Measurements from ENCODE around the gene ACADSB.

The ACADSB gene

DNA sequence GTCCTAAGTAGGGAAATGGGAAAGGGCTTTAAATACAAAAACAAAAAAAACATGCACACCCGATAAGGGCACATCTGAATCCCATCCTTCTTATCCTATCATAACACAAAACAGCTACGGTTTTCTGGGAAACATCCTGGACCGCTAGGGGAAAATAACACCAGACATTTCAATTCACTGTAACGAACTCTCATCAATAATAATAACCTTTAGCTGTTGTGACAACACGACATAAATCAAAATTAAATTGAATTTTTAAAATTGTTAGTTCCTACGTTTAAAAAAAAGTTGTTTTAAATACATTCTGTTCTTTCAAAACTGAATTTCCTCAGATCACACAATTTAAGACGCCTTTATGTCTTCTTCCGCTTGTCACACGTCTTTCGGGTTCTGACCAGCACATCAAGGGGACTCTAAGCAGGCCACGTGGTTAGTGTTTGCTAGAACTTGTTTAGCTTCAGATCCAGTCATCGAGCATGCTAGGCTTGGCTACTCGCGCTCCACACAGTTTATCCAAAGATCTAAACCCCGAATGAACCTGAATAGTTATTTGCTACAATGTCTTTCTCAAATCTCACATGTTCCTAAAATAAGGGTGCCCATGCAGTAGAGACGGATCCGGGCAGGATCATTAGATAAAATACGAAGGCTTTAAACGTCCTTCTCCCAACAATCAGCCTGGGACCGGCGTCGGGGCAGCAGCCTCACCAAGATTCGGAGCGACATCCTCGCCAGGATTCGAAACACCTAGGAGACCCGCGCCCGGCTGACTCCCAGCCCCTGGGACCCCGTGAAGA is 1.1 kb upstream of the ACADSB start:
- peak; percentile 71 for DNase-seq

DNA sequence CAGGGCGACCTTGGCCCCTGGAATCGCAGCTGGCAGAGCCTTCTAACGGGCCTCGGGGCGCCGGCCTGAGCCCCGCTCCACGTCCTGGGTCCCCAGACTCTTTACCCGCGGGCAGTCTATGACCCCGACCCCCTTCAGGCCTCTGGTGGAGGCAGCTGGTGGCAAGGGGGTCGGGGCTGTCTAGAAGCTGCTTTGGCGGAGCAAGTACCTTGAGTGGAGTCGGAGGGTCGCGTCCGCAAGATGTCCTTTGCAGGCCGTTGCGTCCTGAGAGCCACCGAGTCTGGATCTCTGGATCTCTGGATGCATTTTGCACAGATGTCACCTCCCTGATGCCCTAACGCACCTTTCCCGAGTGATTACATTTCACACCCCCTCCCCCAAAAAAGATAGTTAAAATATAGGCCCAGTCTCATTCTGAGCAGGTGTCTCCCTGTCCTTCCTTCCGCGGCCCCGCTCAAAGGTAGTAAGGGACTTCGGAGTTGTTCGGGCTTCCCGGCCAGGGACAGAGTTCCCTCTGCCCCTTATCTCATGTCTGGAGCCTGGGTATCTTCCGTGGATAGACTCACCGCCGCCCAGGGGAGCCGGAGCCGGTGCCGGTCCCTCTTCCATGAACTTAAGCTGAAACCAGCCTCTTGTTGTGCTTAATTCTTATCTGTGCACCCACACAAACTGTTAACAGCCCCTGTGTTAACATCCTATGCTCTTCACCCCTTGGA is 457 bp downstream of the ACADSB start:
- peak; percentile 16 for DNase-seq

DNA sequence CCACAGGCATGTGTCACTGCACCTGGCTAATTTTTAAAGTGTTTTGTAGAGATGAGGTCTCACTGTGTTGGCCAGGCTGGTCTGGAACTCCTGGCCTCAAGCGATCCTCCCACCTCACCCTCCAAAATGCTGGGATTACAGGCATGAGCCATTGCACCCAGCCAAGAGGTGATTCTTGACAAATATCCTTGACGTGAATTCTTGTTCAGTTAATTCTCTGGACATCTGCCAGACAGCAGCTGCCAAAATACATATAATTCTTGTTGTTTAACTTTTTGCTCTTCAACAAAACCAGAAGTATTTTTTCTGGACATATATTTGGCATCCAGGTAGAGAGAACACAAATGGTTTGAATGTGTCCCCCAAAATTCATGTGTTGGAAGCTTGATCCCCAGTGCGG is 3.2 kb downstream of the ACADSB start:
- no peak for DNase-seq

DNA sequence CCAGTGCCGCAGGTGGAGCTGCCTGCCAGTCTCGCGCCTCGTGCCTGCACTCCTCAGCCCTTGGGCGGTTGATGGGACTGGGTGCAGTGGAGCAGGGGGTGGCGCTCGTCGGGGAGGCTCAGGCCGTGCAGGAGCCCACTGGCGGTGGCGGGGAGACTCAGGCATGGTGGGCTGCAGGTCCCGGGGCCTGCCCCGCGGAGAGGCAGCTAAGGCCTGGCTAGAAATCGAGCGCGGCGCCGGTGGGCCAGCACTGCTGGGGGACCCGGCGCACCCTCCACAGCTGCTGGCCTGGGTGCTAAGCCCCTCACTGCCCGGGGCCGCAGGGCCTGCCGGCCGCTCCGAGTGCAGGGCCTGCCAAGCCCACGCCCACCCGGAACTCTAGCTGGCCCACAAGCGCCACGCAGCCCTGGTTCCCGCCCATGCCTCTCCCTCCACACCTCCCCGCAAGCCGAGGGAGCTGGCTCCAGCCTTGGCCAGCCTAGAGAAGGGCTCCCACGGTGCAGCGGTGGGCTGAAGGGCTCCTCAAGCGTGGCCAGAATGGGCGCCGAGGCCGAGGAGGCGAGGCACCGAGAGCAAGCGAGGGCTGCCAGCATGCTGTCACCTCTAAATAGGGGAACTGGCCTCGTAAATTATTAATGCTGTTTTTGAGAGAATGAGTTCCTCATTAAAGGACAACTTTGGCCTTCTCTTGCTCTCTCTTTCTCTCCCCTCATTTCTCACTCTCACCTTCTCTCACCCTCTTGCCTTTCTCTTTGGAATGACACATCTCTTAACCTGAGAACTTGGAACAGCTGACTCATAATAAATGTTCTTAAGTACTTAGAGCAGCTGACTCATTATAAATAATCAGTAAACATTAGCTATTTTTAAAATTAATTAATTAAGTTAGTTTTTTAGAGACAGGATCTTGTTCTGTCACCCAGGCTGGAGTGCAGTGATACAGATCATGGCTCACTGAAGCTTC is 4.9 kb downstream of the ACADSB start:
- no peak for DNase-seq

DNA sequence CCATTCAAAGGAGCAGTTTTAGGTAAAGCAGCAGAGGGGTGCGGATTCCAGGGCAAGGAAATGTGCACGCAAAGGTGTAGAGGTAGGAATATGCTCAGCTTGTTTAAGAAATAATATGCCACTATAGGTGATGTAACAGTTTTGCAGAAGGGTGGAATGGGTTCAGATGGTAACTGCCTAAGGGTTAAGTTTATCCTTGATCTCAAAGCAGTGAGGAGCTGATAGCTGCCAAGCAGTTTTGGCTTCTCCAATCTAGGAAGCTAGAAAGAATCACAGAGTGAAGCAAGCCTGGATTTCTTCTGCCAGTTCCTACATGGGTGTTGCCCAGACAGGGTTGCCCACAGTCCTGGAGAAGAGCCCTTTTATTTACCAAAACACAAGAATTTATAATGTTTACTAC is 6.0 kb downstream of the ACADSB start:
- no peak for DNase-seq

DNA sequence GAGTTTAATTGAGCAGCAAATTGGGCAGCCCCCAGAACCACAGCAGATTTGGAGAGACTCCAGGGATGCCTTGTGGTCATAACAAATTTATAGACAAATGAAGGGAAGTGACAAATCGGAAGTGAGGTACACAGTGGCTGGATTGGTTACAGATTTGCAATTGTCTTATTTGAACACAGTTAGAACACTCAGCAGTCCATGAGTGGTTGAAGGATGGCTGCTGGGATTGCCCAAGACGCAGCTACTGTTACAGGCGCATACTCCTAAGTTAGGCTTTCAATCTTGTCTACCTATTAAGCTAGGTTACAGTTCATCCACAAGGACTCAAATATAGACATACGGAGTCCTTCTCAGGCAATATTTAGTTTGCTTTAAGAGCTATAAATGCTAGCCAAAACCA is 7.4 kb downstream of the ACADSB start:
- DNase-seq, result no peak

DNA sequence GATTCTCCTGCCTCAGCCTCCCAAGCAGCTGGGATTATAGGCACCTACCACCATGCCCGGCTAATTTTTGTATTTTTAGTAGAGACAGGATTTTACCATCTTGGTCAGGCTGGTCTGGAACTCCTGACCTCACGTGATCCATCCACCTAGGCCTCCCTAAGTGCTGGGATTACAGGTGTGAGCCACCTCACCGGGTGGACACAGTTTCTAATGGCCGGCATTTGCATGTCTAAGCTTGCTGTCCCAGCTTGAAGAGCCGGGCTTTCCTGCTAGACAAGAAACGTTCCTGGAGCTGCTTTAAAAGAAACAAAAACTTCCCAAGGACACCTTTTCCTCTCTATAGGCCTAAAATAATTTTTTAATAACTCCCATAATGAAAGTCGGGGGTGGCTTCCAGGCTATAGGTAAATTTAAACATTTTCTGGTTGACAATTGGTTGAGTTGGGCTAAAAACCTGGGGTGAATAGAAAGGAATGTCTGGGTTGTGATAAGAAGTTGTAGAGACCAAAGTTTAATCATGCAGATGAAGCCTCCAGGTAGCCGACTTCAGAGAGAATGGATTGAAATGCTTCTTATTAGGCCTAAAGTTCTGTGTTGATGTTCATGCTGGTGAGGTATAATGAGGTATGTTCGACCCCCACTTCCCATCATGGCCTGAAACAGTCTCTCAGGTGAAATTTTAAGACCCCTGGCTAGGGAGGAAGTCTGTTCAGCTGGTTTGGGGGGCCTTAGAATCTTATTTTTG is 8.8 kb downstream of the ACADSB start:
- DNase-seq, result no peak

DNA sequence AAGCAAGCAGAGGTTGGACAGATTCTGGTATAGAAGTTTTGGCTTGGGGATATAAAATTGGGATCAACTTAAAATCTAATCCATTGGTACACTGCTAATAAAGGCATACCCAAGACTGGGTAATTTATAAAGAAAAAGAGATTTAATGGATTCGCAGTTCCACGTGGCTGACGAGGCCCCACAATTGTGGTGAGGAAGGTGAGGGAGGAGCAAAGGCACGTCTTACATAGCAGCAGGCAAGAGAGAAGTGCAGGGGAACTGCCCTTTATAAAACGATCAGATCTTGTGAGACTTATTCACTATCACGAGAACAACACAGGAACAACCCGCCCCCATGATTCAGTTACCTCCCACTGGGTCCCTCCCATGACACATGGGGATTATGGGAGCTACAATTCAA is 9.7 kb downstream of the ACADSB start:
- DNase-seq, result no peak

DNA sequence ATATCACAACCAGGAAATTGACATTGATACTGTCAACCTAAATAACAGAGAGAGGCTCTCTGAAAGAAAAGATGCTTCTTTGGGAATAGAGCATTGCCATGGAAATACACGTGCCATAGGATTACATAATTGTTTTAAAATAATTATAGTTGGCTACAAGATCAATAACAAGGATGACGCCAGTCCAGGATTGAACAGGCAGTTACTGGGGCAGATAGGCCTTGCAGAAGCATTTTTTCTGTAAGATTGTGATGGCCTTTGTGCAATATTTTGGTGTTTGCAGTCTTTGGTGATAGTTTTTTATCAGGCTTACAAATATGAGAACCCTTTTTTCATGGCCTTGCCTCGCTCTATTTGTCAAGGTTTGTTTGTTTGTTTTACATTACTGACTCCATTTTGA is 10.5 kb downstream of the ACADSB start:
- no peak for DNase-seq

DNA sequence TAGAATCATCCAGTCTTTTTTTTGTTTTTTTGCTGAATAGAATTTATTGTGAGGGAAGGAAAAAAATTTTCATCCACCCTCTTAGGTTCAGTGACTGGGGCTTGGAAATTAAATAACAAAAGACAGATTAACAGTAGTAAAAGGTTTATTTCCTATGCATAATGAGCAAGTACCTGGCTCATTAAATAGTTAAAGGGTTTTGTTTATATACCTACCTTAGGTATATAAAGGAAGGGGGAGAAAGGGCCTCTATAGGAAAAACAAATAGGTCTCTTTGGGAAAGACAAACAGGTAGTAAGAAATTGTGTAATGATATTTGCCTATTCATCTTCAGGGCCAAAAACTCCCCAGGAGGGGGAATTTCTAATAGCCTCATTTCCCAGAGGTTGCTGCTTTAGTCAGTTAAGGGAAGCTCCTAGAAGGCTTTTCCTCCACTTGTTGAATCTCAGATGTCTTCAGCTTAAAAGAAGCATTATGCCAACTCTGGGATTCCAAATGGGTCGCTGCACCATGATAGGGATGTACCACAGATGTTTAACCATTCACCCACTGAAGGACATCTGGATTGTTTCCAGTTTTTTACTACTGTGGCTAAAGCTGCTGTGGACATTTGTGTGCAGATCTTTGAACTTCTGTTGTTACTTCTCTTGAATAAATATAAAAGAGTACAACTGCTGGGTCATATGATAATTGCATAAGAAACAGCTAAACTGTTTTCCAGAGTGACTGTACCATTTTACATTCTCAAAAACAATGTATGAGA is 11.3 kb downstream of the ACADSB start:
- DNase-seq, result no peak

DNA sequence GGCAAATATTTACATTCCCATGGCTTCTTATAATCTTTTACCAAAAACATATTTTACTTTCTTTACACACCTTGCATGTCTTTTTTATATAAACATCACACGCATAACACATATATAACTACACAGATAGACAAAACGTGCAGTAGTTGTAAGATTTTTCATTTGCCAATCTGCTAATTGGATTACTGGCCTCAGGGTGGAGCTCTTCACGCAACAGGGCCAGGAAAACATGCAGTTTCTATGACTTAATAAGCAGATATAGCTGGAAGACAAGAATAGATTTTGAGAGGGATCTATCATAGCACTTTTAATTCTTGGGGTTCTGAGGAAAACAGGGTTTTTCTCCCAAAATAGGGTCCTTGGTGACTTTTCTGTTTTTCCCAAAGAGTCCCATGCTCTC is 12.7 kb downstream of the ACADSB start:
- no peak for DNase-seq

DNA sequence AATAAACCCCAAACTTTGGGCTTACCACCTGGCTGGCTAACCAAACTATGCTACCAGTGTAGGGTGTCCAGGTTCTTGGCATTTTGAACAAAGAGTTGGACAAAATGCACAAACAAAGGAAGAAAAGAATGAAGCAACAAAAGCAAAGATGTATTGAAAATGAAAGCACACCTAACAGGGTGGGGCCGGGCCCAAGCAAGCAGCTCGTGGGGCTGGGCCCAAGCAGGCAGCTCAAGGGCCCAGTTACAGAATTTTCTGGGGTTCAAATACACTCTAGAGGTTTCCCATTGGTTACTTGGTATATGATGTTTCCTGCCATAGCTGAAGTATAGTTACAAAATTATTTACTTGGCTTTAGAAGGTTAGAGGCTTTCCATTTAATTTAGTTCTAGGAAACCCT is 15.7 kb downstream of the ACADSB start:
- no peak for DNase-seq

DNA sequence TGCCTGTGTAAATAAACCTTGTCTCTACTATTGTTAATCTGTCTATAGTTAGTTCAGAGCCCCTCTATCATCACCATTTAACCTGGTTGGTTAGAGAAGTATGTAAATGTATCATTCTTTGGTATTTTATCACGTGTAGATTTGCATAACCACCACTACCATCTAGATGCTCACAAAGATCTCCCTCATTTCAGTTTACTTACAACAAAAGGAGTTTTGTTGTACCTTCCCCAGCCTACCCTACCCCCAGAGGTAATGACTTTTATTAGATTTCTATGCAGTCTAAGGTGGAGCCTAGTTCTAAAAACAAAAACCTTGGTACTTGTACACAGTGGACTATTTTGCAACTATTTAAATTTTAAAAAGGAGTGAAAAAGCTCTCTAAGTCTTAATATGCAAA is 17.5 kb downstream of the ACADSB start:
- DNase-seq, result no peak

DNA sequence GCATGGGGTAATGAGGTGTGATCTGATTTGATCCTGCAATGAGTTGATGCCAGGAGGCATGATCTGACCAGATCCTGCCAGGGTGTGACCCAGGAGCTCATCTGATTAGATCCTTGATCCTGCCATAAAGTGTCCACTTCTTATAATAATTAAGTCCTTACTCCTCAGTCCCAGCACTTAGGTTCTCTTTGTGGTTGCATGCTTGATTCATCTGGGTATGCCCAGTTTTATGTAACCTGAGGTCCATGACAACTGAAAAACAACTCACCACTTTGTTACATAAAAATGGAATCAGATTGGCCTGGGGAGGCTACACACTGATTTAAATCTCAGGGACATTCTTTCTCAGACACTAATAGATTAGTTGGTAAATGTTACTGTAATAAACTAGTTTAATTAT is 19.1 kb downstream of the ACADSB start:
- DNase-seq, result no peak

DNA sequence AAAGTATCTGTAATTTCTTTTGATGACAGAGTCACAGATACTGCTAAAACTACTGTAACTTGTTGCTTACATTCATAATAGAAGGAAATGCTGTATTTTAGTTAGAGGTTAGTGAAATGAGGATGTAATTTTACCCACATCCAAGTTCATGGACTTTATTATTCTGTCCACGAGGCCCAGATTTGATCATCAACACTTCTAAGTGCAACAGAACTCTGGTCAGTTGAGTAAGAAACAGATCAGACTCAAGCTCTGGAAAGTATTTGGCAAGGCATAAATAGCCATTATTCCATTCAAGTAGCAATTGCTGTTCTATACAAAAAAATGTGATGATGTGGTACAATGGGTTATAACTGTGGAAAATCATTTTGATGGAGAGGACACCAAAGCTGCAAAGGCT is 22.3 kb downstream of the ACADSB start:
- DNase-seq, result no peak

DNA sequence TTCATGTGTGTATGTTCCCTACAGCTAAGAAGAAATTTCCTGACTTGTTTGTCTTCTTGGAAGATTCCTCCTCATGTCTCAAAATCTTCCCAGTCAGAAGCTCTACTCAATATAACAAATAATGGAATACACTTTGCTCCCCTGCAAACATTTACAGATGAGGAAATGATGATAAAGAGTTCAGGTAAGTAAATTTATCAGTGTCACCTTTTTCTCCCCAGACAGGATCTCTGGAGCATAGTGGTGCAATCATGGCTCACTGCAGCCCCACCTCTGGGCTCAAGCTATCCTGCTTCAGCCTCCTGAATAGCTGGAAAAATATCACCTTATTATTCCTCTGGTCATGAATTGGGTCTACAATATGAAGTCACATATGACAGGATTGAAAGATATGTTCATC is 25.5 kb downstream of the ACADSB start:
- DNase-seq, result no peak

DNA sequence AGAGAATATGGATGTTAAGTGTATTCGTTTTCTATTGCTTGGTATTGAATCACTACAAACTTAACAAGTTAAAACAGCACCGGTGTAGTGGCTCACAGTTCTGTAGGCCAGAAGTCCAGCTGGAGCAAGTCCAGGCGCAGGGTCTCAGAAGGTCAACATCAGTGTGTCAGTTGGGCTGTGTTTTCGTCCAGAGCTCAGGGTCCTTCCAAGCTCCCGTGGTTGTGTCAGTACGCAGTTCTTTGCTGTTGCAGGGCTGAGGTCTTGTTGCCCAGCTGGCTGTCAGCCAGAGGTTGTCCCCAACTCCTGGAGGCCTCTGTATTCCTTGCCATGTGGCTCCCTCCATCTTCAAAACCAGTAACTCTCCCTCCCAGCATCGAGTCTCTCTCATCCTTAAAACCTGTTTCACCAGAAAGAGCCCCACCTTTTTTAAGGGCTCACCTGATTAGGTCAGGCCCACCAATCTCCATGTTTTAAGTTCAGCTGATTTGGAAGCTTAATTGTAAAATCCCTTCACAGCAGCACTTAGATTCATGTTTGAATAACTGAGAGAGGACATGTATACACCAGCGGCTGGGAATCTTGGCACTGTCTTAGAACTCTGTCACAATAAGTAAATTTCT is 26.8 kb downstream of the ACADSB start:
- no peak for DNase-seq

DNA sequence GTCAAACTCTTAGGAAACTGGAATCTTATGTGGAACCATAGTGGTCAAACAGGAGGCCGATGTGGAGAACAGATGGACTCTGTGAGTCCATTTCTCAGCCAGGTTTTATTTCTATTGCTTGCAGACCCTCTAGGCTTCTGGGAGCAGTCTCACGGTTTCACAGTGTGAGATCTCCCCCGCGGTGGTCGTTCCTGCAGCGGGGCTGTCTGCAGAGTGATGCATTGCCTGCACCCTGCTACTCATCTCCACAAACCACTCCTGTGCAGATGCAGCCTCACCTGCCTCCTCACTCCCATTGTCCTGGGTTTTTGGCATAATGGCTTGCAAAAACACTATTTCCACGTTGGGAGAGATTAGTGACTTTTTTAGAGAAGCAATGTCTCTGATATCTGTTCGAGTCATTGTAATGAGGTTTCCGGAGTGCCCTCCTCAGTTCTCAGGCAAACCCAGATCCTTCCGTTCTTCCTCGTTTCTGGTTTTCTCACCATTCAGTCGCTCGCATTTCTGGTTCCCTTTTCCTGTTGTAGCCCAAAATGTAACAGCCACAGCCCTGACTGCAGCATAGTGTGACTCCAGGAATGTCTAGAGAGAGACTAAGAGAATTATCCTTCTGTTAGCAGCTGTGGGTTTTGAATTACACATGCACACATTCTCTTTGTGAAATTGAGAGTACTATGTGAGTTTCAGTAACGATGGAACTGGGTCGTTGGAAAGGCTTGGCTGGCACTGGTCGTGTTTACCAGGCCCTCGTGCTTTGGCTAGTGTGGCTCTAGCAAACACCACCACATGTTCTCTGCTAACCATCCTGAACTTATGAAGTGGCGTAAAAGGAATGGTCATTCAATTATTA is 30.2 kb downstream of the ACADSB start:
- no peak for DNase-seq

DNA sequence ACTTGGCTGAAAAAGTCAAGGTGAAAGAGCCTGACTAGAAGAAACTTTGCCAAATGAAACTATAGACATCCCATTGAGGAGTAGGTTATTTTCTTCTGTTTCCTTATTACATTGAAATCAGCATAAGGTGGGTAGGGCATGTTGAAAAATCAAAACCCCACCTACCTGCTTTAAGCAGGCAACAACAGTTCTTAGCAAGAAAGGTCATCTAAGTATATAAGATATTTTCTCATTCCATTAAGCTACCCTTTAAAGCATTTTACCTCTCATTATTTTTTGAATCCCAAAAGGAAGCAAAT is 30.8 kb downstream of the ACADSB start:
- DNase-seq, result no peak

DNA sequence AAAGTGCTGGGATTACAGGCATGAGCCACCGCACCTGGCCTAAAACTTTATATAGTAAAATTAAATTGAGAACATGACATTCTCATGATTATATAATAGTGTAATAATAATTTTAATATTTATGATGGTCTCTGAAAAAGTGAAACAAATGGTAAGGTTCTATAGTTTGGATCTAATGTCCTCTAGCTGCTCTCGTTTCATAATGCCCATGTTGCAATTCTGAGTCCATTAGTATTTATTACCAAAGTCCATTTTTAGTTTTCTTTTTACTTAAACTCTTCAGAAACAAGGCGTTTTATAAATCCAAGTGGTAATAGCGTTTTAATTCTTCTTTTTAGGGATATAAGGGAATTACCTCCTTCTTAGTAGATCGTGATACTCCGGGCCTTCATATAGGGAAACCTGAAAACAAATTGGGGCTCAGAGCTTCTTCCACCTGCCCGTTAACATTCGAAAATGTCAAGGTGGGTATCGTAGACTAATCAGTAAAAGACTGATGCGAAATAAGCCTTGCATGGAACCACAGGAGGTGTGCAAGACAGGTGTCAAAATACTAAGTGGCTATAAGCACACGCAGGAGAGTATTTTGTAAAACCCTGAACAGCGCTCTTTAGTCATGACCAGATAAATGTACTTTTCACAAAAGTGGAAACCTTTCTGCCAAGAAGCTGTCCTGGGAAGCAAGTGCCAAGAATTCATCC is 34.1 kb downstream of the ACADSB start:
- no peak for DNase-seq

All from activated CD4-positive, alpha-beta T cell treated with anti-CD3 and anti-CD28 coated beads, Interleukin-10, Interleukin-2, amounts not matched to agents 100 ng/mL and 50 ng/mL, durations not matched to agents 16 hours and 8 hours (primary cell).